Measurements from ENCODE around the gene ANXA7.
"Not testable (repeated sequence)": the region's sequence is repeated elsewhere in the genome, so short reads cannot be mapped to it uniquely, and the experiment has no call there.

Gene ANXA7

GRCh38 chr10:73407495-73407894, 6.4 kb downstream of the ANXA7 start:
- no peak for DNase-seq

DNA sequence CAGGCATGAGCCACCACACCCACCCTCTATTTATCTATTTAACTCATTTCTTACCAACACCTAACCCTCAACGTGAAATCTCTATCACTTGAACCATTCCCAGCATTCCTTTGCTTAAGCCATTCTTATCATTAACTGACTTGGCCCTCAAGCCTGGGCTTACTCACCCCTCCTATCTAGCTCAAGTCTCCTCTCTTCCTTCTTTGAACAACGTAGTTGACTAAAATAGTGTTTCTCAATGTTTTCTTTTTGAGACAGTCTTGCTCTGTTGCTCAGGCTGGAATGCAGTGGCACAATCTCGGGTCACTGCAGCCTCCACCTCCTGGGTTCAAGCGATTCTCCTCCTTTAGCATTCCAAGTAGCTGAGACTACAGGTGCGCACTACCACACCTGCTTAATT, 7.0 kb downstream of the ANXA7 start:
- no peak for DNase-seq

GRCh38 chr10:73405556-73405955, 8.3 kb downstream of the ANXA7 start:
- no peak for DNase-seq

DNA sequence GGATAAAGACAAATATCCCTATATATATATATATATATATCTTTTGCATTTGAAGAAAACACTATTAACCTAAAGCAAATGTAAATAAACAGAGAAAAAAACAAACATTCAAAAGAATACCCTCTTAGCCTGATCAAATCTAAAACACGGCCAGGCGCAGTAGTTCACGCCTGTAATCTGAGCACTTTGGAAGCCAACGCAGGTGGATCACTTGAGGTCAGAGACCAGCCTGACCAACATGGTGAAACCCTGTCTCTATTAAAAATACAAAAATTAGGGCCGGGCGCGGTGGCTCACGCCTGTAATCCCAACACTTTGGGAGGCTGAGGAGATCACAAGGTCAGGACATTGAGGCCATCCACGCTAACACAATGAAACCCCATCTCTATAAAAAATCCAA, 9.2 kb downstream of the ANXA7 start:
- DNase-seq, result no peak

GRCh38 chr10:73401636-73402035, 12.2 kb downstream of the ANXA7 start:
- no peak for DNase-seq

DNA sequence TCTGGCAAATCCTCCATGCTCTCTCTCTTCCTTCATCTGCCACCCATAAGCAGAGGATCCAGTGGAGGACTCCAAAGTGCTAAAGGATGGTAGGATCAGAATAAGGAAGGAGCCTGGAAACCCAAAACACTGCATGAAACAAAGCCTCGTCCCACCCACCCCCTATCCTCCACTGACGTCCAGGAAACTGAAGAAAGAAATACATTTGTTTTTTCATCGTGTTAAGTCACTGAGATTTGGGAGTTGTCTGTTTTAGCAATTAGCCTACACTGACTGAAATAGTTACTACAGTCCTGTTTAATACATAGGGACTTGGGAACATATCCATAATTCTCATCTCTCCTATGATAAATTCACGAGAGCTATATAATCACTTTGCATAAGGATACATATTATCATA, 14.8 kb downstream of the ANXA7 start:
- DNase-seq, result no peak

GRCh38 chr10:73398024-73398423, 15.8 kb downstream of the ANXA7 start:
- no peak for DNase-seq

DNA sequence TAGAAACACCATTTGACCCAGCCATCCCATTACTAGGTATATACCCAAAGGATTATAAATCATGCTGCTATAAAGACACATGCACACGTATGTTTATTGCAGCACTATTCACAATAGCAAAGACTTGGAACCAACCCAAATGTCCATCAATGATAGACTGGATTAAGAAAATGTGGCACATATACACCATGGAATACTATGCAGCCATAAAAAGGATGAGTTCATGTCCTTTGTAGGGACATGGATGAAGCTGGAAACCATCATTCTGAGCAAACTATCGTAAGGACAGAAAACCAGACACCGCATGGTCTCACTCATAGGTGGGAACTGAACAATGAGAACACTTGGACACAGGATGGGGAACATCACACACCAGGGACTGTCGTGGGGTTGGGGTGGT, 19.5 kb downstream of the ANXA7 start:
- DNase-seq, result not testable (repeated sequence)

GRCh38 chr10:73388228-73388627, 25.6 kb downstream of the ANXA7 start:
- no peak for DNase-seq

DNA sequence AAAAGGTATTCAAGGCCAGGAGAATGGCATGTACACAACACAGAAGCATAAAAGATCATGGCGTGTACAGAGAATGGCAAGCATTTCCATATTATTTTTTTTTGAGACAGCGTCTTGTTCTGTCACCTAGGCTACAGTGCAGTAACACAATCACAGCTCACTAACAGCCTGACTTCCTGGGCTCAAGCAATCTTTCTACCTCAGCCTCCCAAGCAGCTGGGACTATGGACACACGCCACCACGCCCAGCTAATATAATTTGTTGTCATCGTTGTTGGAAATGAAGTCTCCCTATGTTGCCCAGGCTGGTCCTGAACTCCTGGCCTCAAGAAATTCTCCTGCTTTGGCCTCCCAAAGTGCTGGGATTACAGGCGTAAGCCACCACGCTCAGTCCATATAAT, 27.3 kb downstream of the ANXA7 start:
- DNase-seq, result no peak

DNA sequence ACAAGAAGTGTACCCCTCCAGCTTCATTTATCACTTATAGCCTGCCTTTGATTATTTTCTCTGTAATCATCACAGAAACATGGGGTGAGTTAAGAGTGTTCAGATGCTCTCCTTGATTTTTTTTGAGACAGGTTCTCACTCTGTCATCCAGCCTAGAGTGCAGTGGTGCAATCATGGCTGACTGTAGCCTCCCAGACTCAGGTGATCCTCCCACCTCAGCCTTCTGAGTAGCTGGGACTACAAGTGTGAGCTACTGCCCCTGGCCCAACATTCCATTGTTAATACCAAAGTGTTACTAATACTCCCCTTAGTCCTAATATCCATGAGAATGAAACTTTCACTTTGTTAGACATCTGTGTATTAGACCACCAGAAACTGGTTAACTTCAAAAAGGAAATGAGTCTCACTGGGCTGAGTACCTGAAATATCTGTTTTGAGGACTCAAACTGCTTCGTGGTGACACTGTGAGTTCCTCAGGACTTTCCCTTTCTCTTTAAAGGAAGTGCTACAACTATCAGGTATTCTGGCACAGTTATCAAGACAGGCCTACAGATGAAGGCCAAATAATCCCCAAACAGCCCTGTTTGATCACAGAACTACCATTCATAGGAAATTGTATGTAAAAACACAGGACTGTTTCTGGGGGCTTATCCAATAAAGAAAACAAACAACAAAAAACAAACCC, 34.7 kb downstream of the ANXA7 start:
- DNase-seq, result no peak

- DNase-seq, result no peak
Observed at GRCh38 chr10:73376679-73377078, 37.2 kb downstream of the ANXA7 start.

DNA sequence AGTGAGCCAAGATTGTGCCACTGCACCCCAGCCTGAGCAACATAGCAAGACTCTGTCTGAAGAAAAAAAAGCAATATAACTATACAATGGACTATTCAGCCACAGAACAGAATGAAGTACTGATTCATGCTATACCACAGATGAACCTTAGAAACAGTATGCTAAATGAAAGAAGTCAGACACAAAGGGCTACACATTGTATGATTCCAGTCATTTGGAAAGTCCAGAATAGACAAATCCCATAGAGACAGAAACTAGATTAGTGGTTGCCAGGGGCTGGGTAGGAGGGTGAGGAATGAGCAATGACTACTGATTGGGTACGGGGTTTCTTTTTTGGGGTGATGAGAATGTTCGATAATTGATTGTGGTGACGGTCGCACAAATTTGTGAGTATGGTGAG, 45.6 kb downstream of the ANXA7 start:
- no peak for DNase-seq

DNA sequence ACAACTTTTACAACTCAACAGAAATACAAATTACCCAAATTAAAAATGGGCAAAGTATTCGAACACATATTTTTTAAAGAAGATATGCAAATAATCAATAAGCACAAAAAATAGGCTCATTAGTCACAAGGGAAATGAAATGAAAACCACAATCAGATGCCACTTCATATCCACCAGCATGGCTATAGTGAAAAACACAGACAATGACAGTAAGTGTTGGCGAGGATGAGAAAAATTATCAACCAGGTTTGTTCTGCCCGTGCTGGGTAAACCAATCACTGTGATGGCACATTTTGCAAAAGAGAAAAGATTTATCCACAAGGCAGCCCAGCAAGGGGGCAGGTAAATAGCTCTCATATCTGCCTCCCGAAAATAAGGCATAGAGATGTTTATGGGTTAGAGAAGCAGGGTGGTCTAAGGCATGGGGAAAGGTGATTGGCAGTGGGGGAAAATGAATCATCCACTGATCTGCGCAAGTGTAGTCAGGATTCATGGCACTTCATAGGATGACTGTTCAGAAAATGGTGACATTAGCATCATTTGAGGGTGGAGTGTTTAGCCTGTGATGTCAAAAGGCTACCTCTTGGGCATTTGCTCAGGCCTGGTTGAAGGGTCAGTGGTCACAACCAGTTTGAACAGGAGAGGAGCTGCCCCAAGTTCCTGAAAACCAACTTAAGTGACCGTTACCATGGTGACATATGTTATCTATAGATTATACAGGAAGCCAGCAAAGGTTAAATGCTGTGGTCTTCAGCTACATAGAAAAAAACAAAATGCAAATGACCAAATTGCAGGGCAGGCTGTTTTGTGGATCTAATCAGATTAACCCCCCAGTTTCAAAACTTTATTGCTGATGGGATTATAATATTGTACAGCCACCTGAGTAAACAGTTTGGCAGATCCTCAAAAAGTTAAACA, 47.2 kb downstream of the ANXA7 start:
- no peak for DNase-seq

DNA sequence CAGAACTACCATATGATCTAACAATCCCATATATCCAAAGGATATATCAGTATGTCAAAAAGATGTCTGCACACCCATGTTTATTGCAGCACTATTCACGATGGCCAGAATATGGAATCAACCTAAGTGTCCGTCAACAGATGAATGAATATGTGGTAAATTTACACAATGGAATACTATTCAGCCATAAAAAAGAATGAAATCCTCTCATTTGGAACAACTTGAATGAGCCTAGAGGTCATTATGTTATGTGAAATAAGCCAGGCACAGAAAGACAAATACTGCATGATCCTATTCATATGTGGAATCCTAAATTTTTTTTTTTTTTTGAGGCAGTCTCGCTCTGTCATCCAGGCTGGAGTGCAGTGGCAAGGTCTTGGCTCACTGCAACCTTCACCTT, 48.9 kb downstream of the ANXA7 start:
- DNase-seq, result no peak

GRCh38 chr10:73359492-73359891, 54.4 kb downstream of the ANXA7 start:
- DNase-seq, result no peak

DNA sequence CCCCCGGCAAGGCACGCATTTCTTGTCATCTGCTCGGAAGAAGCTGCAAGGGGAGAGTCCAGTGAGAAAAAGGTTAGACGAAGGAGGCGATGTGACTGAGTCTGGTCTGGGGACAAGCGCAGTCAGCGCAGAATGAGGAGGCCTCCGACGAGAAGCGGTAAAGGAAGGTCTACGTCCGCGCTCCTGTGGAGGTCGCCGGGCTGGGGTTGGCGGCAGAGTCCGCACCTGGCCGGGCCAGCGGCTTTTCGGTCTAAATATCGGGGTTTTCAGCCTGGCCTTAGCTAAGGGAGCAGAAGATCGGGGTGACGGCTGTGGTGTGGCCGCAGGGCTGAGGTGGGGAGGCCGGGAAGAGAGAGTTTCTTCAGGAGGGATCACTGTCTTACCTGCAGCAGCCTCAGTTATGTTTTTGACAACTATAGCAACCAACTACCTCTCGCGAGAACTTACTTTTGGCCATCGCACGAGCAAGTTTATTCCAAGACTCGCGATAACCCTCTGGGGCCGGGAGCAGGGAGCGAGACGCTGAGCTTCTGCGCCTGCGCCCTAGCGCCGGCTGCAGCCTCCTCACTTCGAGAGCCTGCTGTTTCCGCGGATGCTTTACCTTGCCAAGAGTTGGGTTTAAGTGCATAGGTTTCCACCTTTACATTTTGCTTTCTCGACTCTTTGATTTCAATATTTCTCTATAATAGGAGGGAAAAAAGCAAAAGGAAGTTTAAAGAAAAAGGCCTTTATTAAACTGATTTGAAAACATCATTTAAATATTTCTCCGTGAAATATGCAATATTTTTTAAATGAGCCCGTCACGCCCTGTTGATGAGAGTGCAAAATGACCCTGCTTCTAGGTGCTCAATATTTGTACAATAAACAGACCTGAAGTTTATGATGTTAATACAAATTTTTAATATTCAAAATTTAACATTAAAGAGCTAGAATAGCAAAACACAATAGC, 55.3 kb downstream of the ANXA7 start, which contains the start of gene CFAP70:
Gene CFAP70, minus strand, starts transcription at position 534 of the 949 bp plus-strand sequence. CDS start 4,068 bp downstream, outside the sequence.
- peak; percentile 96 to 97 for DNase-seq

DNA sequence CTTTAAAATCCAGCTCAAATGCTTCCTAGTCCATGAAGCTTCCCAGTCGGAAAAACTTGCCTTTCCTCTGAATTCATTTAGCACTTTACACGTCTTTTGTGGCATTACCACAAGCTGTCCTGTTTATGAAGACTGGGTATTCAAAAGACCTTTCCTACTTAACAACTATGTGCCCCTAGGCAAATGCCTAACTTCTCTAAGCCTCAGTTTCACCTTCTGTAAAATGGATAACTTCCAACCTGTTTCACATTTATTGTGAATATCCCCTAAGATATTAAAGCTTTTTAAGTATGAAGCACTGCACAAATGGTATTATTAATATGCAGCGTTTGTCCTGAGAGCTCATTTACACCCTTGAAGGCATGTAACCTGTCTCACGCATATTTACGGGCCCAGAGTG, 56.0 kb downstream of the ANXA7 start:
- no peak for DNase-seq

- no peak for DNase-seq
Observed at GRCh38 chr10:73357166-73357565, 56.7 kb downstream of the ANXA7 start.

DNA sequence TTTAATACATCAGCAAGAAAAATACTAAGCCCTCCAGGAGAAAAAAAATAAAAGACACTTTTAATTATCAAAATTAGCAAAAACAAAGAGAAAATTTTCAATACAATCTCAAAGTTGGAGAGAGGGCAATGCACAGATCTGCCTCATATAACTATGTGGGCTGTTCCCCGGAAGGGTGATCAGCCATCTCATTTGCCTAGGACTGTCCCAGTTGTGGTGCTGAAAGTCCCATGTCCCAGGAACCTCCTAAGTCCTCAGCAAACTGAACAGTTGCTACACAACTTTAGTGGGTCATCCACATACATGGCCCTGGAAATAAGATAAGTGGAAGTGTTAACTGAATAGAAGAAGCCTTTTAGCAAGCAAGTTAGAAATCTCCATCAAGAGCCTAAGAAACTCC, 69.6 kb downstream of the ANXA7 start:
- DNase-seq, result no peak

DNA sequence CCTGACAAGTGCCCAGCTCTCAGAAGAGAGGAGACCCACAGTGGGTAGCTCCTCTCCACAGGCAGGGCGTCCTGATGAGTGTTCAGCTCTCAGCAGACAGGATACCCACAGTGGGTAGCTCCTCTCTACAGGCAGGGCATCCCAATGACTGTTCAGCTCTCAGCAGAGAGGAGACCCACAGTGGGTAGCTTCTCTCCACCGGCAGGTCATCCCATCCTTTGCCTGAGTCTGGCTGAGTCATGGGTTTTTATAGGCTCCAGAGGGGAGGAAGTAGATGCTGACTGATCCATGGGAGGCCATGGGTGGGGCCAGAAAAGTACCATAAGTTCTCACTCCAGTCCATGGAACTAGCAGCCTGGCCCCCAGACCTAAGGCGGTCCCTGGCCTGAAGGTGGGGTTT, 73.7 kb downstream of the ANXA7 start:
- no peak for DNase-seq

DNA sequence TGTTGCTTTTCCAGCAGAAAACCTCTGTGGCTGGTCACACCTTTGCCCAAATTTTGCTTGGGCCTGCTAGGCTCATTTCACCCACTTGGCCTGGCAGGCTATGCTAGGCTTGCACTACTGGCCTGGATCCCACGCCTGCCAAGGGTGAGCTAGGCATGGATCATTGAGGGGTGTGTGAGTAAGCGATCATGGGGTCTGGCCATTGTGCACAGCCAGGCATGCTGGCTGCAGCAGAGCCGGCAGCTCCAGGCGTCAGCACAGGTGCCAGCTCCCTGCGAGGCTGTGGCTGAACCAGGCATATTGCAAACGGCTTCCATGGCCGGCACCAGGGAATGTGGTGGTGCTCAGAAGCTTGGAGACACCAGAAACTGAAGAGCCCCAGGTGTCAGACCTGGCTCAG, 74.4 kb downstream of the ANXA7 start:
- DNase-seq, result no peak

GRCh38 chr10:73338801-73339368, 75.0 kb downstream of the ANXA7 start:
- DNase-seq, result no peak

Measured in CD4-positive, alpha-beta T cell treated with Interleukin-4 for 1 hour (primary cell).